HG03139 (cell line): ENCODE results near the gene ZNF775.

Source experiments
- ATAC-seq: cut with Tn5 transposase; IDR thresholded peaks from one replicate; pipeline ENCODE4 v1.9.1; 2021; ENCODE audit not compliant: unreplicated experiment

The ZNF775 gene

GRCh38 chr7:150412016-150412415 lies 32.9 kb downstream of the ZNF775 start:
- ATAC-seq = no peak

DNA sequence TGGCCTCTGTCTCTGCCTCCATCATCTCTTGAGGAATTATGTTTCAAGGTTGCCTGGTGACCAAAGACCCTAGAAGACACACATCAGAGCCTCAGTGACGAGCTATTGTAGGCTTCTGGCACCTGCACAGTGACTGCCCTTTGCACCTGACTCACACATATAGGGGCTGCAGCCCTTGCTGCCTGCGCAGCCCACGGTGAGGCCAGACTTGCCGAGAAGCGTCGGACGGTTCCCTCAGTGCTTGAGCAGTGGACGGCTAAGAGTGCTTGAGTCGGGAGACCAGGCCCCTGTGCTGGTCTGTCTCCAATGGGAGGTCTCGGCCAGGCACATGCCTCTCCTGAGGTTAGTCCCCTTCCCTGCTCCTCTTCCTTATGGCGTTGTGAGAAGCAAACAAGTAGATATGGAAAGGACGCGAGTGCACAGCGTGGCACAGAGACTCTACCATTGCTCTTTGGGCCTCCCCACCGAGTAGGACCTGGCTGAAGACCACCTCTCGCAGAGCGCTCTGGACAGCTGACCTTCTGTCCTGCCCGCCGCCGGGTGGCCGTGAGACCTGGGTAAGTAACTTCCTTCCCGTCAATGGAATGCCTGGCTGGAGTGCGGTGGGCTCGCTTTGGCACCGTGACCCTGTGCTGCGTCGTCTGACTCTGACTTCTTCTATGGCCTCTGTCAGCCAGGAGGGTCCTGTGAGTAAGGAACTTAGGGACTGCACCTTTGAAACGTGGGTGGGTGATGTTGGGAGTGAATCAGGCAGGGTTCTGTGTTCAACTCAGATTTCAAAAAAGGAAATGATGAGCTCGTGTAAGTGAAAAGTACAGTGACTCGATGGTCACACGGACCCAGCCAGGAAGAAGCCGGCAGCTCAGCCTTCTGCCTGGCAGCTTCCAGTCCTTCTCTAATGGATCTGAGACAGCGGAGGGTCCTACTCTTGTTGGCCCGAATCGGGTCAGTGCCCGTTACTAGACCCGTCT lies 33.7 kb downstream of the ZNF775 start:
- ATAC-seq = no peak

DNA sequence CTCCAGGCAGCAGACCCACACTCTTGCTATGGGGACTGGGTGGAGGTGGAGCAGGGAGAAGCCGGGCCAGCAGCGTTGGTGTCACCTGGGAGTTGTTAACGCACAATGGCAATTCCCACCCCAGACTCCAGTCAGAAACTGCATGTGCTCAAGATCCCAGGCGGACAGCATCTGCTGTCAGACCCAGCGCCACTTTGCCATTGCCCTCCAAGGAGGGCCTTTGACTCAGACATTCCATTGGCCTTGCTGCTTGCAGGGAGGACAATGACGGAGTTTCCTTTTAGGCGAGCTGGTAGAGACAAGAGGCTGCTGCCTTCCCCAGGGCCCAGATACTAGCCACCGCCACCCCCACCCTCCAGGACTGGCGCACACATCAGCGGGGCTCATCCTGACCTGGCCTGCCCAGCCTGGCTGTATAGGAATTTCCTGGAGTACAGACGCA lies 34.5 kb downstream of the ZNF775 start:
- ATAC-seq = no peak

DNA sequence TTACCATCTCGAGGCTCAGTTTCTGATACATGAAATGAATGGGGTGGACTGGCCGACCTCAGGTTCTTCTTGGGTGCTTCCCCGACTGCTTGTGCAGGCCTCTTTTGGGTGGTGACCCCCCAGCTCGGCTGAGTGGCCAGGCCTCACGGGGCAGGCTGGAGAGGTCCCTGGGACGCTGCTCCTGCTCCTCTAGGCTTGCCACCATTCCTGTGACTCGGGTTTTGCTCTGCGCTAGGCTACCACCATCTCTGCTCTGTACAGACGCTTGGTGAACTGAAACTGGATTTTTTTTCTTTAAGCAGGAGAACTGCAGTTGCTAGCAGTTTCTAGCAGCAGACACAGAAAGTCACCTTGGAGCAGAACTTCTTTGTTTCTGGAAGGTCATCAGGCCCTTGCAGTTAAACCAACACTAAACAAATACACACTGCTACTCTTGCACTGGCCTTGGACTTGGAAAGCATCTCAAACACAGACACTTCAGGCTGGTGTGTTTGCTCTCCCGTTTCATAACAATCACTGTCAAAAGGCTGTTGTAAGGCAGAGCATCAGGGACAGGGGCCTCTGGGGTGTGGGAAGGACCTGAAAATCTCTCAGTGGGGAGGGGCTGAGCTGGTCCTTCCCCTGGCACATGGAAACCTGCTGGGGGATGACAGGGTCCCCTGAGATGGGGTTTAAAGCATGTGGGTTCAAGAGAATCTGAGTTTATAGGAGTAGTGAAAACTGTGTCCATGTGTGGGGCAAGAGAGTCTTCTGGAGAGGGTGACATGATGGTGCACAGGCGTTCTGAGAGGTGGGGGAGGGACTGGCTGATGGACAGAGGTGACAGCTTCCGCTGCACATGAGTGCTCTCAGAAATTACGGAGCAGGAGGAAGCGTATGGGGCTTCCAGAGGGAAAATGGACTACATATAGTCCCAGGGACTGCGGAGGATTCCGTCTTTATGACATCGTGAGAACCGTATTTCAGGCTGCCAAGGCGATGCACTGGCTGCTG lies 36.3 kb downstream of the ZNF775 start:
- ATAC-seq = no peak

GRCh38 chr7:150417239-150417638 lies 38.1 kb downstream of the ZNF775 start:
- no peak for ATAC-seq

DNA sequence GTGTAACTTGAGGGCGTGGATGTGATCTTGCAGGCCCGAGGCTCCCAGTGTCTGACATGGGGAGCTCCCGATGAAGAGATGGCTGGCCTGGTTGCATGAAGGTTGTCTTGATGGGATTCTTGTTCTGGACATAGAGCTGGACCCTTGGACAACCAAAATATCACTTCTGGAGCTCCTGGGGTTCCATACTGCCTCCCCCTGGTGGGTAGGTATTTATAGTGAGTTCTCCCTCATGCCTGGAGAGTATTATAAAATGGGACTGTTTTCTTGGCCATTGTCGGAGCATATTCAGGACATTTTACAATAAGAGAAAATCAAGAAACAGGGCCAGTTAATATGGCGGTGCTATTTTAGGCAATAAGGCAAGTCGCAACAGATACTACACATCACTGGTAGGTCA lies 38.7 kb downstream of the ZNF775 start:
- no peak for ATAC-seq

- no peak for ATAC-seq
These were observed 41.1 kb downstream of the ZNF775 start for GRCh38 chr7:150420242-150420641.

GRCh38 chr7:150420987-150421674 lies 42.0 kb downstream of the ZNF775 start:
- peak; percentile 94 for ATAC-seq

DNA sequence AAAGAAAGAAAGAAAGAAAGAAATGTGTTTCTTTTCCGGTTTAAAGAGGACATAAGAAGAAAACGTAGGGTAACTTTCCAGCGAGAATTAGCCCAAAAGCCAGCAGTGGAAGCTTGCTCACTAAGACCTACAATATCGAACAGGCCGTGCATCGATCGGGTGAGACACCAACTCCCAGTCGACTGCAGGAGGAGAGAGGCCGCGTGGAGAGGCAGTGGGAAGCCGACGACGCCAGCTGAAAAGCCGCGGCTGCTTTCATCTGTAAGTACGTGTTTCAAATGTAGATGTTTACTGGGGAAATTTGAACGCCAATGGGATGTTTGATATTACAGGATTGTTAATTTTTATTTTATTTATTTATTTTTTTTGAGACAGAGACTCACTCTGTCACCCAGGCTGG lies 42.7 kb downstream of the ZNF775 start:
- no peak for ATAC-seq

DNA sequence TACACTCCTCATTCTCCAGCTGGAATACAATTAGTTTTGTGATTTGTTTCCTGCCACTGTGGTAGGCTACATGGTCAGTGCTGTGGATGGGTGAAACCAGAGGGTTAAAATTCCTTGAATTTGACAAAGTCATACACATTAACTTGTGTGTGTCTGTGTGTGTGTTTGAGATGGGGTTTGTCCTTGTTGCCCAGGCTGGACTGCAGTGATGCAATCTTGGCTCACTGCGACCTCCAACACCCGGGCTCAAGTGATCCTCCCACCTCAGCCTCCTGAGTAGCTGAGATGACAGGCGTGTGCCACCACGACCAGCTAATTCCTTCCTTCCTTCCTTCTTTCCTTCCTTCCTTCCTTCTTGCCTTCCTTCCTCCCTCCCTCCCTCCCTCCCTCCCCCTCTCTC lies 46.5 kb downstream of the ZNF775 start:
- ATAC-seq = no peak

DNA sequence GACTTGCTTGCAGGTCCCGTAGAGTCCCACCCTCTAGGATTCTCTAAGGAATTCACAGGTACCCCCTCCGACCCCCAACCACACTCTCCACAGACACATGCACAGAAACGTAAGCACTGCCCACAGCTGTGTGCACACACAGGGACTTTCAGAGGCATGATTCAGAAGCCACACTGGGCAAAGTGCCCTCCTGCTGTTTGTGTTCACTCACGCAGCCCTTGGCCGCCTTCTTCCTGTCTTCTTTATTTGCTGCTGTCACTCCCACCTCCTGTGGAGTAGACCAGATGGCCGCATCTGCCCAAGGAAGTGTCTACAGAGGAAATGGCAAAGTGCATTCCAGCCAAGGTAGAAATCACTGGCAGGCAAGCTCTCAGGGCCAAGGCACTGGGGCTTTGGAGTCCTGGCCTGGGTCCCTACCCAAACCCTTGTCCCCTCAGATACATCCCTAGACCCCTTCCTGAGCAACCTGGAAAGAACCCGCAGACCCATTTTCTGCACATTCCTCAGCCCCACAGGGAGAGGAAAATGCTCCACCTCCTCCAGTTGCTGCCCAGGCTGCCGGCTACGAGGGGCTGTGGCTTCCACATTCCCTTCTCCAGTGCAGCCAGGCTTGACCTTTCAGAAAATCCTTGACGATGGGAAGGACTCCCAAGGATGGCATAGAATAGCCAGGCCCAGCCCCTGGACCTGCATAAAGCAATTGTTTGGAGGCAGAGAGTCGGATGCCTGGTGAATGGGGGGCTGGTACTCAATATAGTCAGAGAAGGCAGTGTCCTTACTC lies 49.7 kb downstream of the ZNF775 start:
- ATAC-seq = peak; percentile 43

GRCh38 chr7:150429699-150430098 lies 50.6 kb downstream of the ZNF775 start:
- ATAC-seq = no peak

DNA sequence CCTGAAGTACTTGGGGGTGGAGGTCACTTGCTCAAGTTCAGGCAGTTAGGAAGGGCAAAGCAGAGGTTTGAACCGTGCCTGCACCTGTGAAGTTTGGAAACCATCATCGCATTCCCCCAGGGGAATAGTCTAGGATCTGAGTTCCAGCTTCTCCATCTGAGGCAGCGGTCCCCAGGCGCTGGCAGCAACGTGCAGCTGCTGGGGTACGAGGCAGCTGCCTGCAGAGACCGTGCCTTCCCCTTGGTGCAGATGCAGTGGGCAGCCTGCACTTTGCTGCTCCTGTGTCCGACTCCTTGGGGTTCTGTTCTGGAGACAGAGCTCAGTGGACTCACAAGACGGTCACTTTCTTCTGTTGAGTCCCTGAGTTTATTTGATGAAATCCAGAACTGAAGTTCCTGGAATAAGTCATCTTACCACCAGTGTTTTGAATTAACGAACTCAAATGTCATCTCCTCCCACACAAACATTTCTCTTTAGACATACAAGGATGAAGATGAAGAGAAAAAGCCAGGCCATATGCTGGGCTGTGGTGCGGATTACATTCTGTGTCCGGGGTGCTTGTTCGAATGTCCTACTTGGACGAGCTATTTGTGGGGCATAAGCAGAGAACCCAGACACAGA lies 51.4 kb downstream of the ZNF775 start:
- no peak for ATAC-seq

- no peak for ATAC-seq
These were observed 52.9 kb downstream of the ZNF775 start for GRCh38 chr7:150431839-150432658.

GRCh38 chr7:150432915-150433892 lies 54.1 kb downstream of the ZNF775 start:
- peak; percentile 22 for ATAC-seq

DNA sequence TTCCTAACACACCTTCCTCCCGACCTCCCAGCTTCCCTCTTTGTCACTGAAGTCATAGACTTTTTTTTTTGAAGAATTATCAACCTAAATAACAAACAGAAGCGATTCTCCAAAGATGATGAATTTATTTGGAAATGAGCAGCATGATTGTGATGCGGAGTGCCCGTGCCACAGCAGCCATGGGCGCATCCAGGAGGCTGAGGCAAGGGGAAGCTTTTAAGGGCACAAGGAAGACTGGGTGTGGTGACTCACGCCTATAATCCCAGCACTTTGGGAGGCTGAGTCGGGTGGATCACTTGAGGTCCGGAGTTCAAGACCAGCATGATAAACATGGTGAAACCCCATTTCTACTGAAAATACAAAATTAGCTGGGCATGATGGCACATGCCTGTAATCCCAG lies 55.1 kb downstream of the ZNF775 start:
- no peak for ATAC-seq

GRCh38 chr7:150435047-150435389 lies 55.9 kb downstream of the ZNF775 start:
- ATAC-seq = no peak
